Pons (tissue), 1 donor: ENCODE results near the gene RPL38.

ENCODE experiments used
- DNase-seq: peaks from one replicate; pipeline ENCODE4 v3.0.0-alpha.2; 2016; ENCODE audit warnings: low spot score

Gene RPL38

GRCh38 chr17:74210191-74211140 is 7.0 kb downstream of the RPL38 start:
- DNase-seq = peak; percentile 92

GRCh38 chr17:74211141-74211911 is 7.8 kb downstream of the RPL38 start:
- DNase-seq = no peak

DNA sequence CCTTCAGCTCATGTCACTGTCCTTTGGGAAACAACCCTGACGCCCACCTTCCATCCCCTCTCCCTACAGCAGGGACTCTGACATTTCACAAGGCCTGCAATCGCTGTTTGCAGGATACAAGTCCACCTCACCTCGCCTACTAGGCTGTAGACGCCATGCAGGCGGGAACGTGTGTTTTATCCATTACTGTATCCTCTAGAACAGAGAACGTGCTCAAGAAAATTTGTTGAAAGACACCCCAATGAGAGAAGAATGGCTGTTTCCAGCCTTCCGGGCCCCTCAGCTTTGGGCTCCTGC is 8.4 kb downstream of the RPL38 start:
- no peak for DNase-seq

GRCh38 chr17:74212209-74212912 is 8.9 kb downstream of the RPL38 start:
- DNase-seq = no peak

- DNase-seq = peak; percentile 97
These were observed 9.7 kb downstream of the RPL38 start, which contains the start of gene TTYH2 for GRCh38 chr17:74212913-74213791. Gene TTYH2 (plus strand): TSS chr17:74213571. CDS start chr17:74213588, 17 bp downstream.

DNA sequence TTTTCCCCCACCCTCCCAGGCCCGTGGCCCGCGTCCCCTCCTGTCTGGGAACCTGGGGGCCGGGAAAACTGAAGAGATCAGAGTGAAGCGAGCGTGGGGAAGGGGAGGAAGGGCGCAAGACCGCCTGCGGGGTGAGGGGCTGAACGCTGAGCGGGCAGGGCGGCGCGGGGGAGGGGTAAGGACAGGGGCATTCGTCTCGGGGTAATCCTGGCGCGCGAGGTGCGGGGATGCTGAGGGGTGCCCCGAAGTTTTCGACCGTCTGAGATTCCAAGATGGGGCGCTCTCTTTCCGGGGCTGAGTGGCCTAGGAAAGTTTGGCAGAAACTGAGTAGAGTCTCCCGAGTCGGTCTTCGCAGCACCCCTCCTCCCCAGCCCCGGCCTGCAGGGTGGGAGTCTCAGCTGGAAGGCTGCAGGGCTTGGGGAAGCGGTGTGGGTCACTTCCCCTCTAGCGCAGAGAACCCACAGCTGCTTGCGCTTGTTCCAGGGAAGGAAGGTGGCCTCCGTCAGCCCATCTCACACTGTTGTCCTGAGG is 10.4 kb downstream of the RPL38 start:
- no peak for DNase-seq

DNA sequence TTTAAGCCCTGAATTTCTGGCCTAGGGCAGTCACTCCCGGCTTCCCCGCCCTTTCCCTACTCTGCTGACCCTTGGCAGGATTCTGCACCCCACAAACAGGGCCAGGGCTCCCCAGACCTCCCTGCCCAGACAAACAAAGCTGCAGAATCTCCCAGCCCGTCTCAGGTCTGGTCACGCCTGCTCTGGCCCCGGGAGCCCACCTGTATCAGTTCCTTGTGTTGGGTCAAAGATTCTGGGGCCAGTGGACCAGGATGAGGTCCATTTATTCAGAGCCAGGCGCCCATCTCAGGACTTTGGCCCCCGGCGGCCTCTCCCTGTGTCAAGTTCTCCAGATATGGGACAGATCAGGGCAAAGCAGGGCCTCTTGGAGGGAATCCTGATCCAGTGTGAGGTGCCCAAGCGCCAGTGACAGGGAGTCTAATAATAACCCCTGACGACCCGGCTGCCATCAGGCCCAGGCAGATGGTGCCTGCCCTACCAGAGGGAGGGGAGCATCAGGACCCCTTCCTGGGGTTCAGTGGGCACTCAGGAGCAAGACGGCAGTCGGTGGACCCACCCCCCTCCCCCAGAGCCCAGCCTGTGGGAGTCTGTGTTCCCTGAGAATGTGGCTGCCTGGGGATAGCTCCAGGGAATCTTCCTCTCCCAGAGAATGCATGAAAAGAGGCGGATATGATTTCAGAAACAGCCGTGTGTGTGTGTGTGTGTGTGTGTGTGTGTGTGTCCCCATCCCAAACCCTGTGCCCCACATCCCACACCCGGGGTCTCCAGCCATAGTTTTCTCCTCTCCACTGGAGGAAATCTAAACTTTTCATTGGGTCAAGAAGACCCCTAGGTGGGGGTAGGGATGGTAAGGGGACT is 11.2 kb downstream of the RPL38 start:
- no peak for DNase-seq

DNA sequence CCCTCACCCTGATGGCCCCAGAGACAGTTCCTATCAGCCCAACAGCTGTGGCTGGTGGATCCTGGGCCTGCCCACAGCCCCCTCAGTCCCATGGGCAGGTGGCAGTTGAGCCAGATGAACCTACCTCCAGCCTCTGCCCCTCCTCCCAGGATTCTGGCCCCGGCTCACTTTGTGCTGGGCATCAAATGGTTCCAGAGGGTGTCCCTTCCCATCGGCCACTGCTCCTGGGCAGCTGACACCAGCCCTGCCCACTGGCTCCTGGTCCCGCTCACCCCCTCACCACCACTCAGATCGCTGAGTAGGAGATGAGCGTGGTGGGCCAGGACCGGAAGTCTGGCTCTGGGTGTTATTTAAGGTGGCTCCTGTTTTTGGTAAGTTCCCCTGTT is 11.9 kb downstream of the RPL38 start:
- no peak for DNase-seq

GRCh38 chr17:74216505-74216904 is 13.0 kb downstream of the RPL38 start:
- no peak for DNase-seq

- no peak for DNase-seq
These were observed 13.7 kb downstream of the RPL38 start for GRCh38 chr17:74217037-74217730.

DNA sequence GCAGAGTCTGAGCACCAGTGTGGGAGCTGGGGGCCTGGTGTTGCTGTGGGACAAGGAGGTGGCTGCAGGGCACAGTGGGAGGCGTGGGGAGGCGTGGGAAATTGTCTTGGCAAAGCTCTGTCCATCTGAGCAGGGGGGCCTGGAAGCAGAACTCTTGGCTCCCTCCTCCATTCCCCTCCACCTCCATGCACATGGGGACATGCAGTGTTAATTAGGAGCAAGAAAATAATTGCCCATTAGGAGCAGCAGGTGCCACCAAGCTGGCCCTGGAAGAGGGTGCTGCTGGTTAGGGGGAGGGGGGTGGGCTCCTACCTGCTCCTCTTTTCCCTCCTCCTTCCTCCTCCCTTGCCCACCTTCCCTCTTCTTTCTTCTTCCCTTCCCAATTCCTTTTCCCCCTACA is 14.4 kb downstream of the RPL38 start:
- DNase-seq = no peak

- no peak for DNase-seq
These were observed 15.0 kb downstream of the RPL38 start for GRCh38 chr17:74218436-74218835.

DNA sequence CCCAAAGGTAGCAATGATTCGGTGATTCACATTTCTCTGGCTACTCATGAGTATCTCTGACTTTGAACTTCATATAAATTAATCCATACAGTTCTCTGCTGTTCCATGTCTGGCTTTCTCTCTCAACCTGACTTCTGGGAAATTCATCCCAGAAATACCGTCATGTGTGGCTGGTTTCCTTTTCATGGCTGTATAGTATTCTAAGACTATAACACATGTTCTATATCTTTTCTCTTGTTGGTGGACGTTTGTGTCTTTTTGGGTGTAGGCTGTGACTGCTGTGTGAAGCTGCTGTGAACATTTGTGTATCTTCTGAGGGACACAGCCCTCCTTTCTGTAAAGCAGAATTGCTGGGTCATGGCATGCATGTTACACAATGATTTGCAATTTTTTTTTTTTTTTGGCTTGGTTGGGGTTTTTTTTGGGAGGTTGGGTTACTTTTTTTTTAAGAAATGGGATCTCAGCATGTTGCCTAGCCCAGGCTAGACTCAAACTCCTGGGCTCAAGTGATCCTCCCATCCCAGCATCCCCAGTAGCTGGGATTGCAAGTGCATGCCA is 16.2 kb downstream of the RPL38 start:
- no peak for DNase-seq

DNA sequence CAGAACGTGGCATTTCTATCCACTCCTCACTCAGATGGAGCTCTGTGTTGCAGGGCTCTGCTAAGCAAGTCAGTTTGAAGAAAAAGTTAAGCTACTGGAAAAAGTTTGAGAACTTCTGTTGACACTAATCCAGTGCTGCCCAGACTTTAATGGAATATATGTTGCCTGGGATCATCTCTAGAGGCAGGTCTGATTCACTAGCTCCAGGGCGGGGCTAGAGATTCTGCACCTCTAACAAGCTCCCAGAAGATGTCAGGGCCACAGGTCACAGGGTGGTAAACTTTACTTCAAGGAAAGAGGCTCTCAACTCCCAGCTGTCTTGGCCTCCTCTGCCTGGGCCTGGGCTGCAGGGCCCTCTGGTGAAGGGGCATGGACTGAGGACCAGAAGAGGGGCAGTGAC is 16.7 kb downstream of the RPL38 start:
- no peak for DNase-seq

- DNase-seq = no peak
These were observed 17.7 kb downstream of the RPL38 start for GRCh38 chr17:74220946-74221818.

GRCh38 chr17:74222399-74222798 is 18.9 kb downstream of the RPL38 start:
- DNase-seq = no peak

GRCh38 chr17:74223901-74224300 is 20.4 kb downstream of the RPL38 start:
- no peak for DNase-seq

DNA sequence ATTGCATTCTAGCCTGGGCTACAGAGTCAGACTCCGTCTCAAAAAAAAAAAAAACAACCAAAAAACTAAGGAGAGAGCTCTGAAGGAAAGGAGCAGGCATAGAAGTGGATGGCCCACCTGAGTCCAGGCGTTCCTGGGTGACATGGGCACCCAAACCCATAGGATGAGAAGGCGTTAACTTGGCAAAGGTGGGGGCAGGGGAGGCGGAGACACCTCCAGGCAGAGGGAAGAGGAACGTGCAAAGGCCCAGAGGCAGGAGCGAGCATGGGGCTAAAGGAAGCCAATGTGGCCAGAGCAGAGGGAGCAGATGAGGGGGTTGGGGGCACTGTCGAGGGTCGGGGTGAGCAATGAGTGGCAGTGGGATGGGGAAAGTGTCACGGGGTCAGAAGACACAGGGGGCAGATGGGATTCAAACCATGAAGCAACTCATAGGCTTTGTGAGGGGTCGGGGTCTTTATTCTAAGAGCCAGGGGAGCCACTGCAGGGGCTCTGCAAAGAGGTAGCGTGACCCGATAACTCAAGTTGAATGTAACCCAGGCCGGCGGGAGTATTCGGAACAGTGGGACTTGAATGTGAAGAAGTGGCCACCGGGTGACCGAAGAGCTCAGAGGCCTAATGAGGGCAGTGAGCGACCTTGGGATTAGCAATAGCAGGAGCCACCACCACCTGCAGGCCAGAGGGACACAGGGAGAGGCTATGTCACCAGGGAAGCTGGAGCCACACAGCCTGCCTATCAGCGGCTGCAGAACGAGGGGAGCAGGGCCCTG is 21.7 kb downstream of the RPL38 start:
- no peak for DNase-seq
